WTC11 (cell line): Measurements from ENCODE around the gene ATF6B. TPM values are rescaled to one million over a fixed set of nuclear protein-coding genes. Genes with fewer than 3 reads are reported as not detected.

Experiments
- ATAC-seq: fragments of 200-7000 bp; cut with Tn5 transposase; 2 replicates; pipeline ENCODE4 v1.10.0; 2021; ENCODE audit warnings: mild to moderate bottlenecking, moderate library complexity
- CTCF ChIA-PET: fragments of 300-600 bp; sonication (Branson Sonifier 250); formaldehyde crosslinking; loops from one replicate; lab custom pipeline; 2021; ENCODE audit warnings: antibody characterized with exemption; lab: Charles Lee
- POLR2A ChIA-PET: fragments of 350-600 bp; sonication (Branson Sonifier 250); formaldehyde crosslinking; loops from one replicate; lab custom pipeline; 2021; ENCODE audit warnings: antibody characterized with exemption; lab: Charles Lee
- DNase-seq: peaks from one replicate; pipeline ENCODE4 v3.0.0; 2021; ENCODE audit warnings: low spot score
- H3K27ac Mint-ChIP-seq: 2 replicates; pipeline ENCODE4 v1.8.0; 2021; ENCODE audit warnings: mixed read lengths
- H3K27me3 Mint-ChIP-seq: 2 replicates; pipeline ENCODE4 v1.8.0; 2021; ENCODE audit warnings: low read depth, mild to moderate bottlenecking, moderate library complexity, mixed read lengths
- H3K36me3 Mint-ChIP-seq: 2 replicates; pipeline ENCODE4 v1.8.0; 2021; ENCODE audit warnings: mixed read lengths
- H3K4me1 Mint-ChIP-seq: 2 replicates; pipeline ENCODE4 v1.8.0; 2022; ENCODE audit warnings: mixed read lengths
- H3K4me3 Mint-ChIP-seq: 2 replicates; pipeline ENCODE4 v1.8.0; 2021; ENCODE audit warnings: mild to moderate bottlenecking, moderate library complexity, mixed read lengths
- H3K9me3 Mint-ChIP-seq: 2 replicates; pipeline ENCODE4 v1.8.0; 2021; ENCODE audit warnings: mixed read lengths
- CREB1 ChIP-seq: sonication (generic); formaldehyde crosslinking; IDR thresholded peaks from 2 replicates; pipeline ENCODE4 v1.8.0; 2023; ENCODE audit warnings: mild to moderate bottlenecking, missing genetic modification reagents
- ESRRA ChIP-seq: sonication (generic); formaldehyde crosslinking; IDR thresholded peaks from 2 replicates; pipeline ENCODE4 v1.8.1; 2022; ENCODE audit warnings: mild to moderate bottlenecking, missing genetic modification reagents, borderline replicate concordance
- FOXJ3 ChIP-seq: sonication (generic); formaldehyde crosslinking; IDR thresholded peaks from 2 replicates; pipeline ENCODE4 v1.9.0; 2021; ENCODE audit warnings: missing genetic modification reagents, mild to moderate bottlenecking, borderline replicate concordance
- GABPB1 ChIP-seq: sonication (generic); formaldehyde crosslinking; IDR thresholded peaks from 2 replicates; pipeline ENCODE4 v1.8.1; 2023; ENCODE audit warnings: mild to moderate bottlenecking, missing genetic modification reagents
- MXD4 ChIP-seq: fragments of 250-450 bp; sonication (Bioruptor Pico); IDR thresholded peaks from 2 replicates; pipeline ENCODE4 v1.8.0; 2021; ENCODE audit warnings: mild to moderate bottlenecking, moderate library complexity, borderline replicate concordance
- NR3C1 ChIP-seq: sonication (generic); formaldehyde crosslinking; conservative IDR thresholded peaks from 2 replicates; pipeline ENCODE4 v1.8.1; 2023; ENCODE audit warnings: low read depth, mild to moderate bottlenecking, missing genetic modification reagents
- OVOL2 ChIP-seq: fragments of 250-450 bp; sonication (Bioruptor Pico); IDR thresholded peaks from 2 replicates; pipeline ENCODE4 v1.9.0; 2021; ENCODE audit warnings: mild to moderate bottlenecking, borderline replicate concordance
- PRRX2 ChIP-seq: fragments of 250-450 bp; sonication (Bioruptor Pico); IDR thresholded peaks from 2 replicates; pipeline ENCODE4 v1.8.0; 2021; ENCODE audit warnings: mild to moderate bottlenecking
- ZBTB21 ChIP-seq: sonication (generic); formaldehyde crosslinking; IDR thresholded peaks from 2 replicates; pipeline ENCODE4 v1.8.1; 2023; ENCODE audit warnings: mild to moderate bottlenecking, missing genetic modification reagents, borderline replicate concordance
- ZNF121 ChIP-seq: sonication (generic); formaldehyde crosslinking; IDR thresholded peaks from 2 replicates; pipeline ENCODE4 v1.8.0; 2023; ENCODE audit warnings: missing genetic modification reagents
- total RNA-seq: library from RNA; stranded (reverse); gene quantifications from 3 replicates; pipeline ENCODE4 v1.2.3, GENCODE V29; 2021
- TF ChIP-seq, protein P1 (sequence below): fragments of 250-450 bp; sonication (Bioruptor Pico); IDR thresholded peaks from 2 replicates; pipeline ENCODE4 v1.8.0; 2021; ENCODE audit warnings: mild to moderate bottlenecking
- TF ChIP-seq, protein P2 (sequence below): fragments of 250-450 bp; sonication (Bioruptor Pico); IDR thresholded peaks from 2 replicates; pipeline ENCODE4 v2.1.2; 2022; ENCODE audit warnings: mild to moderate bottlenecking, moderate library complexity
- TF ChIP-seq, protein P3 (sequence below): sonication (generic); formaldehyde crosslinking; IDR thresholded peaks from 2 replicates; pipeline ENCODE4 v1.8.0; 2022; ENCODE audit warnings: mild to moderate bottlenecking, missing genetic modification reagents
- TF ChIP-seq, protein P4 (sequence below): sonication (generic); formaldehyde crosslinking; IDR thresholded peaks from 2 replicates; pipeline ENCODE4 v1.8.0; 2023; ENCODE audit warnings: mild to moderate bottlenecking, missing genetic modification reagents
- TF ChIP-seq, protein P5 (sequence below): sonication (generic); formaldehyde crosslinking; IDR thresholded peaks from 2 replicates; pipeline ENCODE4 v1.8.0; 2023; ENCODE audit warnings: missing genetic modification reagents, mild to moderate bottlenecking, borderline replicate concordance

The ATF6B gene
- total RNA-seq, 1 experiment from 2014 or later: 47.5 TPM

DNA sequence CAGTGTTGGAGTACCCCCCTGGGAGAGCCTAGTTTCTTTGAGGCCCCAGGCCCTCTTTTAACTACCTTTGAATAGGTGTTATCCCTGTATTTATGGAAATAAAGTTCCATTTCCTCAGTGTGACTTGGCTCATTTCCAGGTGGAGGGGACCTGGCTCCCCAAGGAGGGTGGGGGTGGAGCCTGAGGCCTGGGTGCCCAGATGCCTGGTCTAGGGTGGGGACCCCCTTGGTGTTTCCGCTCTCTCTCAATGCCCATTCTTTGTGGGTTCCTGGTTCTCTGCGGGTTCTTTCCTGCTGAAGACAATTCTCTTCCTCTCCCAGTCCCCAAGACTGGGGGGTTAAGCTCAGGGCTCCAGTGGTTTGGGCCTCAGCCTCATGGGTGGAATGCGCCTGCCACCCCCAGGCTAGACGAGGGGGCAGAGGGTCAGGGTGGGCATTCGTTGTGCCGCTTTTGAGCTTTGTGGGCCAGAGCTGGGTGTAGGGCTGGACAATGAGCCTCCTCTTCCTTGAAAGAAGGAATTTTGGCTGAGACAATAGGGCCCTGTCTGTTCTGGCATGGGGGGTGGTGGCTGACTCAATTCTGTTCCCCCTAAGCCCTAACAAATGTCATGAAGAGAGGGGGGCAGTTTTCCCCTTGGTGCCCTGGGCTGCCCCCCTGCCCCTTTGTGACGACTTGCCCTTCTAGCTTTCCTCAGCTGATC lies 35.7 kb upstream of the ATF6B start (continued):
- TF ChIP-seq, protein P1, sequence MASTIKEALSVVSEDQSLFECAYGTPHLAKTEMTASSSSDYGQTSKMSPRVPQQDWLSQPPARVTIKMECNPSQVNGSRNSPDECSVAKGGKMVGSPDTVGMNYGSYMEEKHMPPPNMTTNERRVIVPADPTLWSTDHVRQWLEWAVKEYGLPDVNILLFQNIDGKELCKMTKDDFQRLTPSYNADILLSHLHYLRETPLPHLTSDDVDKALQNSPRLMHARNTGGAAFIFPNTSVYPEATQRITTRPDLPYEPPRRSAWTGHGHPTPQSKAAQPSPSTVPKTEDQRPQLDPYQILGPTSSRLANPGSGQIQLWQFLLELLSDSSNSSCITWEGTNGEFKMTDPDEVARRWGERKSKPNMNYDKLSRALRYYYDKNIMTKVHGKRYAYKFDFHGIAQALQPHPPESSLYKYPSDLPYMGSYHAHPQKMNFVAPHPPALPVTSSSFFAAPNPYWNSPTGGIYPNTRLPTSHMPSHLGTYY (CRISPR knock-in tag): no peak
- TF ChIP-seq, protein P2, sequence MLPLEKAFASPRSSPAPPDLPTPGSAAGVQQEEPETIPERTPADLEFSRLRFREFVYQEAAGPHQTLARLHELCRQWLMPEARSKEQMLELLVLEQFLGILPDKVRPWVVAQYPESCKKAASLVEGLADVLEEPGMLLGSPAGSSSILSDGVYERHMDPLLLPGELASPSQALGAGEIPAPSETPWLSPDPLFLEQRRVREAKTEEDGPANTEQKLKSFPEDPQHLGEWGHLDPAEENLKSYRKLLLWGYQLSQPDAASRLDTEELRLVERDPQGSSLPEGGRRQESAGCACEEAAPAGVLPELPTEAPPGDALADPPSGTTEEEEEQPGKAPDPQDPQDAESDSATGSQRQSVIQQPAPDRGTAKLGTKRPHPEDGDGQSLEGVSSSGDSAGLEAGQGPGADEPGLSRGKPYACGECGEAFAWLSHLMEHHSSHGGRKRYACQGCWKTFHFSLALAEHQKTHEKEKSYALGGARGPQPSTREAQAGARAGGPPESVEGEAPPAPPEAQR (CRISPR knock-in tag): no peak
- TF ChIP-seq, protein P3, sequence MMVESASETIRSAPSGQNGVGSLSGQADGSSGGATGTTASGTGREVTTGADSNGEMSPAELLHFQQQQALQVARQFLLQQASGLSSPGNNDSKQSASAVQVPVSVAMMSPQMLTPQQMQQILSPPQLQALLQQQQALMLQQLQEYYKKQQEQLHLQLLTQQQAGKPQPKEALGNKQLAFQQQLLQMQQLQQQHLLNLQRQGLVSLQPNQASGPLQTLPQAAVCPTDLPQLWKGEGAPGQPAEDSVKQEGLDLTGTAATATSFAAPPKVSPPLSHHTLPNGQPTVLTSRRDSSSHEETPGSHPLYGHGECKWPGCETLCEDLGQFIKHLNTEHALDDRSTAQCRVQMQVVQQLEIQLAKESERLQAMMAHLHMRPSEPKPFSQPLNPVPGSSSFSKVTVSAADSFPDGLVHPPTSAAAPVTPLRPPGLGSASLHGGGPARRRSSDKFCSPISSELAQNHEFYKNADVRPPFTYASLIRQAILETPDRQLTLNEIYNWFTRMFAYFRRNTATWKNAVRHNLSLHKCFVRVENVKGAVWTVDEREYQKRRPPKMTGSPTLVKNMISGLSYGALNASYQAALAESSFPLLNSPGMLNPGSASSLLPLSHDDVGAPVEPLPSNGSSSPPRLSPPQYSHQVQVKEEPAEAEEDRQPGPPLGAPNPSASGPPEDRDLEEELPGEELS (CRISPR knock-in tag): no peak
- TF ChIP-seq ZNF121 (CRISPR knock-in tag): no peak

DNA sequence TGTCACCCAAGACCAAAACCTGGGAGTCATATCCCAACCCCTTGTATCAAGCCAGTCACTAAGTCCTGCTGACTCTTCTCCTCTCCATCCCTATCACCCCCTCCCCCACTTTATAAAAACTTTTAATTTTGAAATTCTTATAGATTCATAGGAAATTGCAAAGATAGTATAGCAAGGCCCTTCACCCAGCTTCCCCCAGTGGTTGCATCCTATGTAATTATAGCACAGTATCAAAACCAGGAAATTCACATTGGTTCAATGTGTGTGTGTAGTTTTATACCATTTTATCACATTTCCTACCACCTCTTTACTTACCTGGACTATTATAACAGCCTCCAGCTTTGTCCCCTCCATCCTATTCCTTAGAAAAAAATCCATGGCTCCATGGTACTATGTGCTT lies 30.0 kb upstream of the ATF6B start:
- no peak overlapping the region for H3K4me3 Mint-ChIP-seq
- H3K9me3 Mint-ChIP-seq: no peaks in the 10 kb centered on the region
- ChIA-PET POLR2A (no interaction called here), CTCF (interaction anchor here (1.4 kb wide), 1 partner anchor 9 kb away, joined by 3 read pairs; no protein-coding TSS in a partner anchor)
- no peak for TF ChIP-seq ESRRA
- no peak for TF ChIP-seq FOXJ3
- TF ChIP-seq CREB1 (CRISPR knock-in tag): no peak
- no peak for TF ChIP-seq PRRX2 (CRISPR knock-in tag)
- no peak for TF ChIP-seq OVOL2 (CRISPR knock-in tag)
- TF ChIP-seq NR3C1 (CRISPR knock-in tag): no peak
- TF ChIP-seq ZBTB21 (CRISPR knock-in tag): no peak
- TF ChIP-seq, protein P4, sequence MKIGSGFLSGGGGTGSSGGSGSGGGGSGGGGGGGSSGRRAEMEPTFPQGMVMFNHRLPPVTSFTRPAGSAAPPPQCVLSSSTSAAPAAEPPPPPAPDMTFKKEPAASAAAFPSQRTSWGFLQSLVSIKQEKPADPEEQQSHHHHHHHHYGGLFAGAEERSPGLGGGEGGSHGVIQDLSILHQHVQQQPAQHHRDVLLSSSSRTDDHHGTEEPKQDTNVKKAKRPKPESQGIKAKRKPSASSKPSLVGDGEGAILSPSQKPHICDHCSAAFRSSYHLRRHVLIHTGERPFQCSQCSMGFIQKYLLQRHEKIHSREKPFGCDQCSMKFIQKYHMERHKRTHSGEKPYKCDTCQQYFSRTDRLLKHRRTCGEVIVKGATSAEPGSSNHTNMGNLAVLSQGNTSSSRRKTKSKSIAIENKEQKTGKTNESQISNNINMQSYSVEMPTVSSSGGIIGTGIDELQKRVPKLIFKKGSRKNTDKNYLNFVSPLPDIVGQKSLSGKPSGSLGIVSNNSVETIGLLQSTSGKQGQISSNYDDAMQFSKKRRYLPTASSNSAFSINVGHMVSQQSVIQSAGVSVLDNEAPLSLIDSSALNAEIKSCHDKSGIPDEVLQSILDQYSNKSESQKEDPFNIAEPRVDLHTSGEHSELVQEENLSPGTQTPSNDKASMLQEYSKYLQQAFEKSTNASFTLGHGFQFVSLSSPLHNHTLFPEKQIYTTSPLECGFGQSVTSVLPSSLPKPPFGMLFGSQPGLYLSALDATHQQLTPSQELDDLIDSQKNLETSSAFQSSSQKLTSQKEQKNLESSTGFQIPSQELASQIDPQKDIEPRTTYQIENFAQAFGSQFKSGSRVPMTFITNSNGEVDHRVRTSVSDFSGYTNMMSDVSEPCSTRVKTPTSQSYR (CRISPR knock-in tag): no peak
- no peak for TF ChIP-seq GABPB1
- TF ChIP-seq, protein P5, sequence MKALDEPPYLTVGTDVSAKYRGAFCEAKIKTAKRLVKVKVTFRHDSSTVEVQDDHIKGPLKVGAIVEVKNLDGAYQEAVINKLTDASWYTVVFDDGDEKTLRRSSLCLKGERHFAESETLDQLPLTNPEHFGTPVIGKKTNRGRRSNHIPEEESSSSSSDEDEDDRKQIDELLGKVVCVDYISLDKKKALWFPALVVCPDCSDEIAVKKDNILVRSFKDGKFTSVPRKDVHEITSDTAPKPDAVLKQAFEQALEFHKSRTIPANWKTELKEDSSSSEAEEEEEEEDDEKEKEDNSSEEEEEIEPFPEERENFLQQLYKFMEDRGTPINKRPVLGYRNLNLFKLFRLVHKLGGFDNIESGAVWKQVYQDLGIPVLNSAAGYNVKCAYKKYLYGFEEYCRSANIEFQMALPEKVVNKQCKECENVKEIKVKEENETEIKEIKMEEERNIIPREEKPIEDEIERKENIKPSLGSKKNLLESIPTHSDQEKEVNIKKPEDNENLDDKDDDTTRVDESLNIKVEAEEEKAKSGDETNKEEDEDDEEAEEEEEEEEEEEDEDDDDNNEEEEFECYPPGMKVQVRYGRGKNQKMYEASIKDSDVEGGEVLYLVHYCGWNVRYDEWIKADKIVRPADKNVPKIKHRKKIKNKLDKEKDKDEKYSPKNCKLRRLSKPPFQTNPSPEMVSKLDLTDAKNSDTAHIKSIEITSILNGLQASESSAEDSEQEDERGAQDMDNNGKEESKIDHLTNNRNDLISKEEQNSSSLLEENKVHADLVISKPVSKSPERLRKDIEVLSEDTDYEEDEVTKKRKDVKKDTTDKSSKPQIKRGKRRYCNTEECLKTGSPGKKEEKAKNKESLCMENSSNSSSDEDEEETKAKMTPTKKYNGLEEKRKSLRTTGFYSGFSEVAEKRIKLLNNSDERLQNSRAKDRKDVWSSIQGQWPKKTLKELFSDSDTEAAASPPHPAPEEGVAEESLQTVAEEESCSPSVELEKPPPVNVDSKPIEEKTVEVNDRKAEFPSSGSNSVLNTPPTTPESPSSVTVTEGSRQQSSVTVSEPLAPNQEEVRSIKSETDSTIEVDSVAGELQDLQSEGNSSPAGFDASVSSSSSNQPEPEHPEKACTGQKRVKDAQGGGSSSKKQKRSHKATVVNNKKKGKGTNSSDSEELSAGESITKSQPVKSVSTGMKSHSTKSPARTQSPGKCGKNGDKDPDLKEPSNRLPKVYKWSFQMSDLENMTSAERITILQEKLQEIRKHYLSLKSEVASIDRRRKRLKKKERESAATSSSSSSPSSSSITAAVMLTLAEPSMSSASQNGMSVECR (CRISPR knock-in tag): no peak
- TF ChIP-seq MXD4 (CRISPR knock-in tag): no peak
- H3K4me1 Mint-ChIP-seq: peaks cover 7% of the 10 kb centered on the region
- peaks cover under 1% of the 10 kb centered on the region for H3K27me3 Mint-ChIP-seq
- H3K36me3 Mint-ChIP-seq: peaks cover 34% of the 10 kb centered on the region
- DNase-seq: no peak
- no peak overlapping the region for H3K27ac Mint-ChIP-seq
- ATAC-seq: no peak
